GM21528 (cell line): ENCODE data around the gene ORC1.

ENCODE experiments used
- ATAC-seq: cut with Tn5 transposase; IDR thresholded peaks from one replicate; pipeline ENCODE4 v1.9.1; 2021; ENCODE audit warnings: mild to moderate bottlenecking, moderate library complexity; ENCODE audit not compliant: unreplicated experiment, low FRiP score

ORC1 gene

DNA sequence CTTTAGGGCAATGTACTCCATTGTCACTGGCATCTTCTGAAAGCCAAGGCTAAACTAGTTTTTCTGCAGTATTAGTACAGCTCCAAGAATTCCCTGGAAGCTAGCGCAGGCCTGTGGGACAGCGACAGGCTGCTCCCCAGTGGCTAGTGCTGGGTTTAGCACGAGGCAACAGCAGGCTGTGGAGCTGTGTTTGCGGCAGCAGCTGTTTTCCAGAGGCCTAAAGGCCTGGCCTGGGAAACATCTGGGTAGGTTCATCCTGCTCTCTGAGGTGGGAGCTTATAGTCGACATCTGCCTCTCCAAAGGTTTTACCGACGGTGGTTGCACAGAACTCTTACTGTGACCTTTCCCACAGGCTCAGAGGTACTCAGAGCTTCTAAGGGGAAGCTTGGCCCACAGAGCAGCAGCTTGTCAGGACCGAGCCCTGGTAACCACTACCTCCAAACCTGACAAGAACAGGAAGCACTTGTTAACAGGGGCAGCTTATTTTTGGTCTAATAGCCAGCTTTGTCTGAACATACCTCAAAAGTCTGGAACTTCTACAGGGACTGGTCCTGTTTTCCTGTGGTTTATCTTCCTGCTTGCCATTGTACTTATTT lies 55.4 kb downstream of the ORC1 start:
- no peak for ATAC-seq

- no peak for ATAC-seq
These were observed 57.6 kb downstream of the ORC1 start for GRCh38 chr1:52346653-52347052.

DNA sequence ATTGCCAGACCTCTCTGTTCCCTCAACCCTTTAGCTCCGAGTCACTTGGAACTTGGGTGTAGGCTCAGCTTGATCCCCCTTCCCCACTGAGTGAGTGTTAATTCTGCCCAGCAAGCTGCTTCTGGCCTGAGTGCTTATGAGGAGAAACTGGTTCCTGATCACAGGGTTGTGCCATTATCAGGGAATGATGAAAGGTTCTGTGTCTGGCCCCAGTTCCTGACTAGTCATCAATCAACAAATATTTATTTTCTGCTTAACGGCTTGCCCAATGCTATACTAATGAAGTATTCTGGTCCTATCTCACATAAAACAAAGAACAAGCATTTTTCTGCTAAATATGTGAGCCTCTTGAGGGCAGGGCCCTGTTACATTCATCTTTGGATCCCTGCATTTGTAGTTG lies 59.0 kb downstream of the ORC1 start:
- no peak for ATAC-seq

GRCh38 chr1:52343979-52344378 lies 60.2 kb downstream of the ORC1 start:
- ATAC-seq, result no peak

- ATAC-seq, result no peak
These were observed 62.5 kb downstream of the ORC1 start for GRCh38 chr1:52341655-52342260.

- ATAC-seq, result no peak
These were observed 66.8 kb downstream of the ORC1 start for GRCh38 chr1:52337439-52337838.

DNA sequence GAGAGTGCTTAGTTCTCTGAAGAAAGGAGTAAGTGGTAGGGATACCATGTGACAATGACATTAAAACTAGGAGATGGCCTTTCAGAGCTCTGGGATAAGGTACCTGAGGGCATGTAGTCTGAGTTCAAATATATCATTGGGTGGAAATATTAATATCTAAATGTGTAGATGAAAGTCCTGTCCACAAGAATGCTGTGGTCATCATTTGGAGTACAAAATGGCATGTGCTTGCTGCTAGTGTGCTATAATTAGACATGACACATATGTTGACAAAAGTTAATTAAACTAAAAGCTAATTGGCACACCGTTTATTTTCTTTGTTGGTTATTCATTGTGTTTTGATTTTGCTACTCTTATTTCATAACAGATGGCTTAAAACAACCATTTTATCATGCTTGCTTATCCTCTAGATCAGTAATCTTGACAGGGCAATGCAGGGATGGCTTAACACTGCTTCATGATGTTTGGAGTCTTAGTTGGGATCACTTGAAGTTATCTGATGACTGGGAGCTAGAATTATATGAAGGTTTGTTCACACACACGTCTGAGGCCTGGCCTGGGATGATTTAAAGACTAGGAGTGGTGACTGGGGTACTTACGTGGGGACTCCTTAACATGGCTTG lies 69.2 kb downstream of the ORC1 start:
- no peak for ATAC-seq

DNA sequence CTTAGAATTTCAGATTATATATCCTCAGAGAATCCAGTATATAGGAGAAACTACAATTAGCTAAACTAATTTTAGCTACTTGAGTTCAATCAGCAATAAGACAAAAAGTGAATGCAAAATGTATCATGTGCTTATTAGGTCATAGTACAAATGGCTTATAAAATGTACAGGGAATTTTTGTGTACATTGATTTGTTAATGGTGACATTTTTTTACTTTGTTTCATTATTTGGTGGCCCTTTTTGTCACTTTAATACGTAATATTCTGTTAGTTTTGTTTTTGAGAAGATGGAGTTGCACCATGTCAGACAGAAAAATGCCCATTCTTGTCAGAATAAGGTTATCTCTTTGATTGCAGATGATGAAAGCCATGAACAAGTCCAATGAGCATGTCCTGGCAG lies 71.8 kb downstream of the ORC1 start:
- no peak for ATAC-seq

- no peak for ATAC-seq
These were observed 75.6 kb downstream of the ORC1 start for GRCh38 chr1:52328615-52329014.

DNA sequence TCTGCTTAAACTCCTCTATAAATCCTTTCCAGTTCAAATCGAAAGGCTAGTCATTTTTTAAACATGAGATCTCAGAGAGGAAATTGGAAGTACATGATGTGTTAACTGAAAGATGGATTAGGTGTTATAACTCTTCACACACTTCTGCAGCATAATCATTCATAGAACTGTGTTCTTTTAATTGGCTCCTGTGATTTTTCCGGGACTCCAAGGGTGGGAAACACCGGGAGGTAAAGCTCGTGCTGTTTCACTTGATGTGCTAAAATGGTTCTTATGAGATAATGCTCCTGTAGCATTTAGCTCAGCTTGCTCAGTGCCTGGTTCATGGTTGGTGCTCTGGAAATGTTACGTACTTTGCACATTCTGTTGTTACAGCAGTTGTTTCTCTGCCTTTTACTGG lies 78.4 kb downstream of the ORC1 start:
- ATAC-seq, result no peak

GRCh38 chr1:52323731-52324130 lies 80.5 kb downstream of the ORC1 start:
- no peak for ATAC-seq
